Activated T-cell treated with anti-CD3 and anti-CD28 coated beads, Interleukin-2, amount 50 U/mL, for 72 hours (primary cell): Measurements from ENCODE around the gene SUMO1. TPM values are rescaled to one million over a fixed set of nuclear protein-coding genes. Genes with fewer than 3 reads are reported as not detected.

ENCODE experiments used
- ATAC-seq, 2 donors: fragments of 150-1000 bp; cut with Tn5 transposase; replicated peaks in 1 of 2; 2 replicates each; pipeline ENCODE4 v1.10.0; 2021; ENCODE audit warnings: moderate library complexity in 2 of 2, mild to moderate bottlenecking in 1 of 2
- DNase-seq, 2 donors: peaks; one replicate each; pipeline ENCODE4 v3.0.0; 2021 to 2022; ENCODE audit warnings: mixed read lengths in 1 of 2
- H3K27ac Mint-ChIP-seq: one replicate; pipeline ENCODE4 v1.8.0; 2022; ENCODE audit warnings: mild to moderate bottlenecking, moderate library complexity, mixed read lengths
- H3K27me3 Mint-ChIP-seq: one replicate; pipeline ENCODE4 v1.8.0; 2022; ENCODE audit warnings: low read depth, mixed read lengths
- H3K36me3 Mint-ChIP-seq, 2 donors: one replicate each; pipeline ENCODE4 v1.8.0; 2022; ENCODE audit warnings: mixed read lengths in 2 of 2, mild to moderate bottlenecking in 1 of 2; ENCODE audit not compliant: insufficient read depth in 2 of 2
- H3K4me1 Mint-ChIP-seq: one replicate; pipeline ENCODE4 v1.8.0; 2022; ENCODE audit warnings: low read depth, mixed read lengths
- H3K4me3 Mint-ChIP-seq, 2 donors: one replicate each; pipeline ENCODE4 v1.8.0; 2022; ENCODE audit warnings: mild to moderate bottlenecking in 2 of 2, mixed read lengths in 2 of 2, moderate library complexity in 2 of 2
- H3K9me3 Mint-ChIP-seq, 2 donors: one replicate each; pipeline ENCODE4 v1.8.0; 2022; ENCODE audit warnings: mixed read lengths in 2 of 2
- total RNA-seq, 2 donors: library from RNA; stranded (reverse); gene quantifications; one replicate each; pipeline ENCODE4 v1.2.3, GENCODE V29; 2022

The SUMO1 gene
- total RNA-seq, 2 donors from 2014 or later, result 88.7 to 100 TPM

DNA sequence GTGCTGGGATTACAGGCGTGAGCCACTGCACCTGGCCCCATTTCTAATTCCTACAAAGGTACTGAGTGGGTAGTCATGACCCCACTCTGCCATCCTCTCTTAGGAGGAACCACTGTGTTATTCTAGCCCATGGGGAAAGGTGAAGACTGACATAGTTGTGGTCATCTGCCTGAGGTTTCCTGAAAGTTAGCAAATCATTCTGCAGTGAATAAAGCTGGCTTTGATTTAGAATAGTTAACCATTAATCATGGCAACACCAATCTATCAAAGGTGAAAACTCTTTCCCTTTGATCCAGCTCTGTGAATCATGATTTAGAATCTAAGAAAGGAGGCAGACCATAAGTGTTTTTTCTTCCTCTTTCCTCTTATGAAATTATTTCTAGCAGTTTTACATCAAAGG, 50.8 kb downstream of the SUMO1 start:
- DNase-seq (no peak), ATAC-seq (no peak)
- Mint-ChIP-seq H3K4me1 (no peaks in the 10 kb centered on the region), H3K4me3 (no peak overlapping the region), H3K36me3 (no peaks in the 10 kb centered on the region), H3K27ac (no peak overlapping the region), H3K27me3 (peaks cover 16% of the 10 kb centered on the region), H3K9me3 (no peaks in the 10 kb centered on the region)

DNA sequence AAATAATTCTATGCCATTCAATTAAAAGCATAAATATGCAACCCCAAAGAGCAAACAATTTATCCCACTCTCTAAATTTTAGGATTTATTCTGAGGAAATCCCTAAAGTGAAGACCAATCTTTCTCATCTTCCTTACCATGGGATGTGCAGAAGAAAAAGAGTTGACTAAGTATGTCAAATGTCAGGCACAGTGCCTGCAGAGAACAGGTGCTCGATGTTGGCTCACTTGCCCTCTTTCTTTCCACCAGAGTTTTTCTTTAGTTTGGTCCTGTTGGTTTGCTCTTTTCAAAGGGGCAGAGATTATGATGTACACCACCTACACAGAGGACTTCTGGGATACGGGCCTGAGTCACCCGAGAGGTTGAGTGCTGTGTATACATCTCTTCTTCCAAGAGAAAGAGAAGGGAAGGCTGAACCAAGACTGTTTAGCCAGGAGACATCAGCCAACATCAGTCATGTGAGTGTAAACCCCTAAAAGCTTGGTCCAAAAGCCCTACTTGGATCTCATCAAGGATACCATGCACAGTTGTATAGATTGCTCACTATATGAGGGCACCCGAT, 51.7 kb downstream of the SUMO1 start:
- no peaks in the 10 kb centered on the region for H3K36me3 Mint-ChIP-seq
- DNase-seq (no peak), ATAC-seq (no peak)
- no peak overlapping the region for H3K4me3 Mint-ChIP-seq
- no peaks in the 10 kb centered on the region for H3K4me1 Mint-ChIP-seq
- peaks cover 19% of the 10 kb centered on the region for H3K27me3 Mint-ChIP-seq
- no peaks in the 10 kb centered on the region for H3K9me3 Mint-ChIP-seq
- H3K27ac Mint-ChIP-seq, result no peak overlapping the region

GRCh38 chr2:202185156-202185555, 53.2 kb downstream of the SUMO1 start:
- no peak for DNase-seq
- H3K36me3 Mint-ChIP-seq, result no peaks in the 10 kb centered on the region
- H3K27me3 Mint-ChIP-seq, result peaks cover 19% of the 10 kb centered on the region
- H3K4me1 Mint-ChIP-seq, result no peaks in the 10 kb centered on the region
- no peak overlapping the region for H3K27ac Mint-ChIP-seq
- no peaks in the 10 kb centered on the region for H3K9me3 Mint-ChIP-seq
- ATAC-seq, result no peak
- H3K4me3 Mint-ChIP-seq, result no peak overlapping the region

- Mint-ChIP-seq H3K9me3 (no peaks in the 10 kb centered on the region), H3K4me3 (no peak overlapping the region), H3K27ac (no peak overlapping the region), H3K27me3 (peaks cover 19% of the 10 kb centered on the region), H3K36me3 (no peaks in the 10 kb centered on the region), H3K4me1 (no peaks in the 10 kb centered on the region)
- DNase-seq (no peak), ATAC-seq (no peak)
Observed at GRCh38 chr2:202184557-202184956, 53.8 kb downstream of the SUMO1 start.

GRCh38 chr2:202178346-202178958, 59.9 kb downstream of the SUMO1 start:
- Mint-ChIP-seq H3K9me3 (no peaks in the 10 kb centered on the region), H3K4me1 (peaks cover 7% of the 10 kb centered on the region), H3K27me3 (peaks cover 10% of the 10 kb centered on the region), H3K27ac (no peak overlapping the region), H3K36me3 (no peaks in the 10 kb centered on the region), H3K4me3 (no peak overlapping the region)
- ATAC-seq, result peak; percentile 74 to 79
- DNase-seq, result peak; percentile 45 to 62

- ATAC-seq (peak; percentile 75 to 79), DNase-seq (peak; percentile 30 to 46)
- Mint-ChIP-seq H3K9me3 (no peaks in the 10 kb centered on the region), H3K27ac (peak overlapping the region; percentile 87), H3K4me1 (peaks cover 35% of the 10 kb centered on the region), H3K27me3 (peaks cover 14% of the 10 kb centered on the region), H3K36me3 (no peaks in the 10 kb centered on the region), H3K4me3 (peak overlapping the region; percentile 54 to 81)
Observed at GRCh38 chr2:202172439-202173211, 65.8 kb downstream of the SUMO1 start.

DNA sequence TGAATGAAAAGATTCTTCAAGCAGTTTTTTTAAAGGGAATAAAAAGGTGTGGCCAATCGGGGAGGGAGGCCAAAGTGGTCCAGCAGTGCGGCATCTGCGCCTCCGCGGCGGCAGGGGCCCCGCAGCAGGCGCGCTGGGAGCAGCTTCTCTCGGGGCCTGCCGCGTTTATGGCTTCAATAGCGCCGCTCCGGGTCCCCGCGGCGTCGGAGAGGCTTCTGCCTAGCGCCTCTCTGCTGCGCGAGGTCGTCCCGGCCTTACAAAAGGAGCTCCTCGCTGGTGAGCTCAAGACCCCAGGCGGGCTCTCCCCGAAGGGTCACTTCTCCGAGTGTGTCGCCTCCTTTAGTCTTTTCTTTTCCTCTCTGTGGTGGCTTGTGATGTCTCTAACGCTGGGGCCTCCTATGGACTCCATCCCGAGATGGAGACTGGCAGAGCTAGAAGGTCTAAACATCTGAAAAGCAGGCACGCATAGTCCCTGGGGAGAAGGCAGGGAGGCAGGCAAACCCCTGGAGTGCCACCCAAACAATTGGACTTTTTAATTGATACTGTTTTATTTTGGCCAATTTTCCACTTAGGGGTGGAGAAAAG, 67.1 kb downstream of the SUMO1 start:
- ATAC-seq, result peak in 1 of 2 donors; percentile 53
- peak; percentile 9 to 26 for DNase-seq
- peak overlapping the region in 1 of 2 donors; percentile 46 for H3K4me3 Mint-ChIP-seq
- peaks cover 14% of the 10 kb centered on the region for H3K27me3 Mint-ChIP-seq
- H3K4me1 Mint-ChIP-seq, result peaks cover 35% of the 10 kb centered on the region
- H3K9me3 Mint-ChIP-seq, result no peaks in the 10 kb centered on the region
- no peak overlapping the region for H3K27ac Mint-ChIP-seq
- no peaks in the 10 kb centered on the region for H3K36me3 Mint-ChIP-seq

- no peak overlapping the region for H3K4me3 Mint-ChIP-seq
- peaks cover 35% of the 10 kb centered on the region for H3K4me1 Mint-ChIP-seq
- H3K27ac Mint-ChIP-seq, result no peak overlapping the region
- no peaks in the 10 kb centered on the region for H3K9me3 Mint-ChIP-seq
- no peak for ATAC-seq
- peaks cover 14% of the 10 kb centered on the region for H3K27me3 Mint-ChIP-seq
- no peak for DNase-seq
- H3K36me3 Mint-ChIP-seq, result no peaks in the 10 kb centered on the region
Observed at GRCh38 chr2:202169832-202170424, 68.5 kb downstream of the SUMO1 start.

DNA sequence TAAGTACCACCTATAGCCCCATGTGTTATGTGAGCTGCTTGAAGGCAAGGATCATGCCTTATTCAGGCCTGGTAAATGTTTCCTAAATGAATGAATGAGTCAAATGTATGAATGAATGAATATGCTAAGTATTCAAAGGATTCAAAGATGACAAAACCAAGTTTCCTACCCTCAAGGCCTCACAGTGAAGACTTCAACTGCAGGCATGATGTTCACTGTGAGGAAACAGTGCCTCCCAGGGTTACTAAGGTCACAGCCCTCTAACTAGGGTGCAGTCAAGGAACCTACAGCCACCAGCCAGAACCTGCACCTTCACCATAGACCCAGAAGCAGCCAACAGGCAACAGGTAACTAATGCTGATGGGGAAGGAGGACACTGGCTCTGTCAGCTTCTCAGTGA, 69.3 kb downstream of the SUMO1 start:
- peak; percentile 36 to 58 for ATAC-seq
- Mint-ChIP-seq H3K4me3 (no peak overlapping the region), H3K4me1 (peaks cover 33% of the 10 kb centered on the region), H3K36me3 (no peaks in the 10 kb centered on the region), H3K27me3 (peaks cover 14% of the 10 kb centered on the region), H3K9me3 (no peaks in the 10 kb centered on the region), H3K27ac (no peak overlapping the region)
- no peak for DNase-seq

GRCh38 chr2:202165945-202166344, 72.5 kb downstream of the SUMO1 start:
- ATAC-seq, result no peak
- peaks cover 11% of the 10 kb centered on the region for H3K4me1 Mint-ChIP-seq
- peaks cover 13% of the 10 kb centered on the region for H3K27me3 Mint-ChIP-seq
- no peaks in the 10 kb centered on the region for H3K9me3 Mint-ChIP-seq
- no peaks in the 10 kb centered on the region for H3K36me3 Mint-ChIP-seq
- DNase-seq, result no peak
- H3K4me3 Mint-ChIP-seq, result no peak overlapping the region
- no peak overlapping the region for H3K27ac Mint-ChIP-seq

GRCh38 chr2:202165208-202165607, 73.2 kb downstream of the SUMO1 start:
- Mint-ChIP-seq H3K27me3 (peaks cover 6% of the 10 kb centered on the region), H3K36me3 (no peaks in the 10 kb centered on the region), H3K27ac (no peak overlapping the region), H3K9me3 (no peaks in the 10 kb centered on the region), H3K4me3 (no peak overlapping the region), H3K4me1 (peaks cover 16% of the 10 kb centered on the region)
- no peak for ATAC-seq
- no peak for DNase-seq

DNA sequence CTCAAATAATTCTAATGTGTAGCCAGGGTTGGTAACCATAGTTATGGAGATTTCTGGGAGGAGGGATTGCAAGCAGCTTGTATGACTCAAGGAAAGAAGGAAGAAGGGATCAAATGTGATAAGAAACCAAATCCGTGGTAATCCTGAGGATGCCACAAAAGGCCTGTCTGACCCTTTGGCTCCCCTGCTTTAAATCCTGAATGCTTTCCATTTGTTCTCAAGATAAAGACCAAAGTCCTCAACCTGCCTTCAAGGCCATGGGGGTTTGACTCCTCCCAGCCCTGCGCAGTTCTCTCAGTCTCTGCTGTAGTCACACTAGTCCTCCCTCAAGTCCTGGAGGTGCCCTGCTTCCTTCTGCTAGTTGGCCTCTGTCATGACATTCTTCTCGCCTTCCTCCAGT, 74.0 kb downstream of the SUMO1 start:
- peaks cover 16% of the 10 kb centered on the region for H3K4me1 Mint-ChIP-seq
- H3K27ac Mint-ChIP-seq, result no peak overlapping the region
- H3K4me3 Mint-ChIP-seq, result no peak overlapping the region
- no peak for DNase-seq
- no peaks in the 10 kb centered on the region for H3K36me3 Mint-ChIP-seq
- ATAC-seq, result no peak
- H3K9me3 Mint-ChIP-seq, result no peaks in the 10 kb centered on the region
- H3K27me3 Mint-ChIP-seq, result no peaks in the 10 kb centered on the region
